ENCODE measurements around the gene SYS1. TPM values are rescaled to one million over a fixed set of nuclear protein-coding genes. Genes with fewer than 3 reads are reported as not detected.

SYS1 gene
- total and polyA plus RNA-seq, 12 donors = 16.0 to 83.2 (median 32.9) TPM

GRCh38 chr20:45405571-45406259 lies 42.8 kb downstream of the SYS1 start:
- Histone ChIP-seq H3K27ac (peak overlapping the region in 4 of 5 donors; percentile 45 to 90 (median 74)), H3K4me3 (peak overlapping the region; percentile 46 to 83 (median 56)), H3K4me1 (replicated peaks in 1 of 2) (peaks cover 6 to 22% of the 10 kb centered on the region in 2 donors), H3K27me3 (no peaks in the 10 kb centered on the region), H3K9me3 (replicated peaks in 1 of 3) (no peaks in the 10 kb centered on the region), H3K36me3 (replicated peaks in 1 of 2) (peaks cover 0 to 8% of the 10 kb centered on the region in 2 donors)
- no peak for TF ChIP-seq POLR2A (IDR thresholded peaks at IDR 0.05)
- TF ChIP-seq, protein P1, sequence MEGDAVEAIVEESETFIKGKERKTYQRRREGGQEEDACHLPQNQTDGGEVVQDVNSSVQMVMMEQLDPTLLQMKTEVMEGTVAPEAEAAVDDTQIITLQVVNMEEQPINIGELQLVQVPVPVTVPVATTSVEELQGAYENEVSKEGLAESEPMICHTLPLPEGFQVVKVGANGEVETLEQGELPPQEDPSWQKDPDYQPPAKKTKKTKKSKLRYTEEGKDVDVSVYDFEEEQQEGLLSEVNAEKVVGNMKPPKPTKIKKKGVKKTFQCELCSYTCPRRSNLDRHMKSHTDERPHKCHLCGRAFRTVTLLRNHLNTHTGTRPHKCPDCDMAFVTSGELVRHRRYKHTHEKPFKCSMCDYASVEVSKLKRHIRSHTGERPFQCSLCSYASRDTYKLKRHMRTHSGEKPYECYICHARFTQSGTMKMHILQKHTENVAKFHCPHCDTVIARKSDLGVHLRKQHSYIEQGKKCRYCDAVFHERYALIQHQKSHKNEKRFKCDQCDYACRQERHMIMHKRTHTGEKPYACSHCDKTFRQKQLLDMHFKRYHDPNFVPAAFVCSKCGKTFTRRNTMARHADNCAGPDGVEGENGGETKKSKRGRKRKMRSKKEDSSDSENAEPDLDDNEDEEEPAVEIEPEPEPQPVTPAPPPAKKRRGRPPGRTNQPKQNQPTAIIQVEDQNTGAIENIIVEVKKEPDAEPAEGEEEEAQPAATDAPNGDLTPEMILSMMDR (IDR thresholded peaks at IDR 0.05) = no peak
- 5 to 10% (median 6%) methylated on average over 12 to 49 of the region's 49 CpGs for WGBS, 4 donors
- no peak for DNase-seq
- intact Hi-C loops (cut with DNase I) = no loop called here

DNA sequence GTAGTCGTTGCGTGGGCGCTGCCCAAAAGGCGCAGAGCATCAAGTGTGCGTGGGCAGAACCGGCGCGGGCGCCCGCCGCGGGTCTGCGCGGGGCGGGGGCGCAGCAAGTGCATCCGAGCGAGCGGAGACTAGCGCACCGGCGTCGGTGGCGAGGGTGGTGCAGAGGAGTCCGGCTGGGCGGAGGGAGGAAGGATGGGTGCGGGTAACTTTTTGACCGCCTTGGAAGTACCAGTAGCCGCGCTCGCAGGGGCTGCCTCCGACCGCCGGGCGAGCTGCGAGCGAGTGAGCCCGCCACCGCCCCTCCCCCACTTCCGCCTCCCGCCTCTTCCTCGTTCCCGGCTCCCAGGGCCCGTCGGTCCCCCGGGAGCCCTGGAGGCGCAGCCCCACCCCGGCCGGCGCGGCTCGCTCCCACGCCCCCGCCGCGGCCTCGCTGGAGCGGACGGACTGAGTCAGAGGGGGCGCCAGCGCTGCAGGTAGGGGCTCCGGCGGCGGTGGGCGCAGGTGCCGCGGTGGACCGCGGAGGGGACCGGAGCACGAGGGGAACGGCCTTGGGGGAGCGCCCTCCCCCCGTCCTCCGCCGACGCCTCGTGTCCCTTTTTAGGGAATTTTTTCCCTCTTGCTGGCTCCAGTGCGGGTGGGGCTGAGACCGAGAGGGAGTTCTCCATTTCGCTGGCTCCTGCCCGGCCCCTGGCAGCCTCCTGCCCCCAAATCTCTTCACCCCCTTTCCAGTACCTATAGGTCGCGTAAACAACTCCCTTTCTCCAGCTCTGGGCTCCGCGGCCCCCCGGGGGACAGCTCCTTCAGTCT lies 43.5 kb downstream of the SYS1 start:
- 0 to 1% (median 1%) methylated on average over 8 to 86 of the region's 87 CpGs for WGBS, 4 donors
- no peaks in the 10 kb centered on the region for H3K9me3 ChIP-seq (replicated peaks in 1 of 3)
- peaks cover 0 to 12% of the 10 kb centered on the region in 2 donors for H3K36me3 ChIP-seq (replicated peaks in 1 of 2)
- peak overlapping the region; percentile 46 to 83 (median 56) for H3K4me3 ChIP-seq
- TF ChIP-seq, protein P1 (IDR thresholded peaks at IDR 0.05) = no peak
- no peak for TF ChIP-seq POLR2A (IDR thresholded peaks at IDR 0.05)
- peak; percentile 44 to 78 (median 70) for DNase-seq
- no peaks in the 10 kb centered on the region for H3K27me3 ChIP-seq
- intact Hi-C loops (cut with DNase I) = no loop called here
- peak overlapping the region in 4 of 5 donors; percentile 45 to 90 (median 74) for H3K27ac ChIP-seq
- peaks cover 6 to 29% of the 10 kb centered on the region in 2 donors for H3K4me1 ChIP-seq (replicated peaks in 1 of 2)

DNA sequence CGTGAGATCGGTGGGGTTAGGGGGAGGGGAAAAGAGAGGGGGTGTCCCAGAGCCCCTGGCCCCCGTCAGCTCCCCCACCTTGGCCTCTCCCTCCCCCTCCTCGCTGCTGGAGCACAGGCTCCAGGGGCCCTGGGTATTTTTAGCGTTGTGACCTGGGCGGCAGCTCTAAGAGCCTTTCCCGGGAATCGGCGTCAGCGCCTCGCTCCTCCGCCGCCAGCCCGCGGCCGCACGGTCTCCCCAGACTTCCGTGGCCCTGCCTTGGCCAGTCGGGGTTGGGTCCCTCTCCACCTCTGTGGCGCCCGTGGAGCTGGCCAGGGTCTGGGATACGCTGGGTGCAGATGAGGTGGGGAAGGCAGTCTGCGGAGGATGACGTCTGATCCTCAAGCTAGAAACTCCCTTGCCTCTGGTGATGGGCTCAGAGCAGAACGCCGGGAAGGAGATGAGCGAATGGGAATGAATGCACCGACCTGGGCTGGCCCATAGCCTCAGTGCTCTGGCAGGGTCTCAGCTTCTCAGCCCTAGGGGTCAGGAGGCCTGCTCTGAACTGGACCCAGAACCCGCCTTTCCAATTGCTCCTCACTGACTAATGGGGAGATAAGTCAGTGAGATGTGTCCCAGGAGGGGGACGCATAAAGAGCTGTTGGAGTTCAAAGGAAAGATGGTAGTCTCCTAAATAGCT lies 44.2 kb downstream of the SYS1 start:
- DNase-seq = peak; percentile 37 to 79 (median 47)
- Histone ChIP-seq H3K9me3 (replicated peaks in 1 of 3) (no peaks in the 10 kb centered on the region), H3K27ac (peak overlapping the region in 4 of 5 donors; percentile 45 to 90 (median 74)), H3K4me3 (peak overlapping the region; percentile 46 to 83 (median 56)), H3K4me1 (replicated peaks in 1 of 2) (peaks cover 6 to 29% of the 10 kb centered on the region in 2 donors), H3K36me3 (replicated peaks in 1 of 2) (peaks cover 0 to 12% of the 10 kb centered on the region in 2 donors), H3K27me3 (no peaks in the 10 kb centered on the region)
- intact Hi-C loops (cut with DNase I) = no loop called here
- WGBS, 4 donors = 14 to 24% (median 17%) methylated on average over 4 to 30 of the region's 30 CpGs
- TF ChIP-seq POLR2A (IDR thresholded peaks at IDR 0.05) = peak; percentile 36 to 61
- TF ChIP-seq, protein P1 (IDR thresholded peaks at IDR 0.05) = no peak

Measured in adrenal gland (tissue), 12 donors.